HG02759 (cell line): ENCODE measurements around the gene ADPRH.
"Not testable (repeated sequence)": the region's sequence is repeated elsewhere in the genome, so short reads cannot be mapped to it uniquely, and the experiment has no call there.

Source experiments
- ATAC-seq: cut with Tn5 transposase; IDR thresholded peaks from one replicate; pipeline ENCODE4 v1.9.1; 2021; ENCODE audit warnings: mild to moderate bottlenecking, moderate library complexity; ENCODE audit not compliant: unreplicated experiment

The ADPRH gene

GRCh38 chr3:119579366-119580066 is at the start of gene ADPRH:
TSS of gene ADPRH (plus strand) at chr3:119579492. CDS start at chr3:119582170, 2,678 bp downstream.
- peak; percentile 71 for ATAC-seq

- ATAC-seq, result no peak
These were observed 49.4 kb upstream of the ADPRH start for GRCh38 chr3:119529883-119530282.

- ATAC-seq, result no peak
These were observed 48.8 kb upstream of the ADPRH start for GRCh38 chr3:119530456-119530855.

GRCh38 chr3:119531151-119531550 is 48.1 kb upstream of the ADPRH start:
- ATAC-seq, result no peak

GRCh38 chr3:119534296-119534695 is 45.0 kb upstream of the ADPRH start:
- ATAC-seq, result no peak

GRCh38 chr3:119536757-119537156 is 42.5 kb upstream of the ADPRH start:
- ATAC-seq, result no peak

- peak; percentile 32 for ATAC-seq
These were observed 40.5 kb upstream of the ADPRH start for GRCh38 chr3:119538772-119539171.

- peak; percentile 41 for ATAC-seq
These were observed 37.7 kb upstream of the ADPRH start for GRCh38 chr3:119541547-119541946.

GRCh38 chr3:119542168-119542767 is 37.0 kb upstream of the ADPRH start:
- ATAC-seq, result peak; percentile 50

- ATAC-seq, result no peak
These were observed 36.1 kb upstream of the ADPRH start for GRCh38 chr3:119543147-119543546.

GRCh38 chr3:119547227-119547626 is 32.1 kb upstream of the ADPRH start:
- no peak for ATAC-seq

- no peak for ATAC-seq
These were observed 31.0 kb upstream of the ADPRH start for GRCh38 chr3:119548341-119548740.

- peak; percentile 43 for ATAC-seq
These were observed 28.9 kb upstream of the ADPRH start for GRCh38 chr3:119550192-119550910.

- peak; percentile 20 for ATAC-seq
These were observed 27.7 kb upstream of the ADPRH start for GRCh38 chr3:119551598-119551997.

GRCh38 chr3:119552928-119553327 is 26.4 kb upstream of the ADPRH start:
- ATAC-seq, result not testable (repeated sequence)

GRCh38 chr3:119553823-119554415 is 25.4 kb upstream of the ADPRH start:
- ATAC-seq, result no peak

GRCh38 chr3:119555309-119555735 is 24.0 kb upstream of the ADPRH start:
- ATAC-seq, result no peak

- no peak for ATAC-seq
These were observed 23.4 kb upstream of the ADPRH start for GRCh38 chr3:119555929-119556328.

GRCh38 chr3:119557192-119557876 is 22.0 kb upstream of the ADPRH start:
- ATAC-seq, result no peak

- no peak for ATAC-seq
These were observed 21.4 kb upstream of the ADPRH start for GRCh38 chr3:119557877-119558269.
